GM19099 (cell line): ENCODE measurements around the gene GREB1L.

ENCODE experiments used
- POLR2A ChIP-seq: IDR thresholded peaks from 3 replicates; pipeline ENCODE4 v1.6.1; 2011; ENCODE audit warnings: low read depth; ENCODE audit not compliant: insufficient read length; ENCODE audit errors: extremely low read depth

Gene GREB1L

DNA sequence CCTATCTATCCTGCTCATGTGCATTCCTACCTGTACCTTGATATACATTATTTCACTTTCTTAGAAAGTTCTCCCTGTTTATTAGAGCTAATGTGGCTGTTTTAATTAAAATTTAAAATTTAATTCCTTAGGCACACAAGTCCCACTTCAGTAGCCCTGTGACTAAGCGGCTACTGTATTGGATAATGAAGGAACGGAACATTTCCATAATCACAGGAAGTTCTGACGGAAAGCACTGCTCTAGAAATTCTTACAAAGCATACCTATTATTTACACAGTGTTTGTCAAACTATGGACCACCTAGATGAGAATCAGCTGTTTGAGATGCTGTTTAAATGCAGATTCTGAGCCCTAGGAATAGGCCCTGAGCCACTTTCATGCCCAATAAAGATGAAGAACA lies 13.2 kb downstream of the GREB1L start:
- no peak for TF ChIP-seq POLR2A

GRCh38 chr18:21257386-21257785 lies 15.4 kb downstream of the GREB1L start:
- no peak for TF ChIP-seq POLR2A

GRCh38 chr18:21260621-21261020 lies 18.6 kb downstream of the GREB1L start:
- no peak for TF ChIP-seq POLR2A

DNA sequence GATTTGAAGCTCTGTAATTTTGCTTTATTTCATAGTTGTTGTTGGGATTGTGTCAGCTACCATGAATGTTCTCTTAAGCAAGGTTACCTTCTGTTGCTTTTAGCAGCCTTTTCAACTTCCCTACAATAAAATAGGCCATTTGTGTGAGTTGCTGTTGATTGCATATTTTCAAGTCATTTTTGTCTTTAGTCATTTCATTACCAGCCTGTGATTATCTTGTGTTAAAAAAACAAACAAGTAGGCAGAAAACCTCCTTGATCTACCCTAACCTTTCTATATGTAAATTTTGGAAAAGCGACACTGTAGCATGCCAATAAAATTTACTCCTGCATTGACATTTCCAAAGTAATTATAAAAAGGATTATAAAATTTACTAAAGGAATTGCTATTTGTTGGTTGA lies 19.3 kb downstream of the GREB1L start:
- no peak for TF ChIP-seq POLR2A

GRCh38 chr18:21262244-21262643 lies 20.2 kb downstream of the GREB1L start:
- TF ChIP-seq POLR2A, result no peak

GRCh38 chr18:21262979-21263378 lies 20.9 kb downstream of the GREB1L start:
- no peak for TF ChIP-seq POLR2A

DNA sequence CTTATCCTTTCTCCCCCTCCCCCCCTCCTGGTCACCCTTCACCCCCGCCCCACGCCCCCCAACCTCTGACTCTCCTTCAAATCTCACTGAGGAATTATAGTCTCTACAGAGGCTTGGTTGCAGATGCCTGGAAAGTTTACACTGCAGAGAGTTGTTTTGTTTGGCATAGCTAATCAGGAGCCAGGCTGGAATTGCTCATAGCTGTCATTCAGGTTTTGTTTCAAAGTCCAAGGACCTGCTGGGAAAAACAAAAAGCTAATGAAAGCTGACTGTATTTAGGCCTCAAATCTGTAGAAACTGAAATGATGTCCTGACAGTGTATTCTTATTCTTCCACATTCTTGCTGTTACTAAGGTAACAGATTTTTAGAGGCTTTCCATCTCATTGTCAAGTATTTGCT lies 22.6 kb downstream of the GREB1L start:
- TF ChIP-seq POLR2A, result no peak

GRCh38 chr18:21265971-21266673 lies 24.1 kb downstream of the GREB1L start:
- no peak for TF ChIP-seq POLR2A

GRCh38 chr18:21267400-21267799 lies 25.4 kb downstream of the GREB1L start:
- TF ChIP-seq POLR2A, result no peak

- no peak for TF ChIP-seq POLR2A
These were observed 27.3 kb downstream of the GREB1L start for GRCh38 chr18:21269349-21269748.

DNA sequence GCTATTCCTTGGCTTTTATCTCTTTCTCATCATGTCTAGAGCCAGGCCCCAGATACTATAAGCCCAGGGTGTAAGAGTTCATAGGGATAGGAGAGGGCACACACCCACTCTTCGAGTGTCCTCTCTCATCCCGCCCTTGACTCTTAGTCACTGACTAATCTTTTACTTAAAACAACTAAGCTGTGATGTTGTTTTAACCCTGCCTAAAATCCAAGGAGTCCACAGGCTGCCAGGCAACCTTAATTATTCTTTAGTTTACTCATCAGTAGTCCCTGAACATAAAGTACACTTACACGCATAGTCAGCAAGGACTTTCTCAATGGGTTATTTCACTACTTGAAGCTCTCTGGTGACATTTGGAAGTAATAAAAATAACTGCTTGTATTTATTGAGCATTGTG lies 28.4 kb downstream of the GREB1L start:
- TF ChIP-seq POLR2A, result no peak

- TF ChIP-seq POLR2A, result no peak
These were observed 30.1 kb downstream of the GREB1L start for GRCh38 chr18:21272016-21272579.

DNA sequence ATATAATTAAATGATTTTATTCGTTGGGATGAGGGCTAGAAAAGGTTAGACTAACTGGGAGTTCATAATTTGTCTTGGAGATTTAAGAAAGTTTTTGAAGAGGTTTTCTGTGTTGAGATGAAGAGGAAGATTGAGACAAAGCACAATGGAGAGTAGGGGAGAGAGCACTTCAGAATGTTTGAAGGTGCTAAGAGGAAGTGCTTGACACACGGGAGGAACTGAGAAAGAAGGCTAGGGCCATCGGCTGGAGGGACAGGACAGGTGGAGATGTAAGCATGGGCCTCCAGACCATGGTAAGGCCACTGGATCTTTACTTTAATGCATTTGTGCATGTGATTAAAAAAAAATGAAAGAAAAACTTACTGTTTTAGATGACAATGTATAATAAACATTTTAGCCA lies 31.5 kb downstream of the GREB1L start:
- TF ChIP-seq POLR2A, result no peak

DNA sequence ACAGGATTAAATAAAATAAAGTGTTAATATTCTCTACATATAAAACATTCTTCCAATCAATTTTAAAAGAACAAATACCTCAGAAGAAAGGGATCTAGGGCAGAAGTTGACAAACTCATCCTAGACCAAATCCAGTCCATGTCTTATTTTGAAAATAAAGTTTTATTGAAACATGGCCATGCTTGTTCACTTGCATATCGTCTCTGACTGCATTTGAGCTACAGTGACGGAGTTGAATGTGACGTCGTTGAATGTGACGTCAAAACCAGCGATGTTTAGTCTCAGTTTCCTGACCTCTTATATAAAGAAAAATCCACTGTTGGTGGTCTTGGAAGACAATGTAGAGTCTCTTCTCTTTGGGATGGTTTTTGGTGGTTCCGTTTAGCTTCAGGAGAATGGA lies 33.6 kb downstream of the GREB1L start:
- TF ChIP-seq POLR2A, result no peak

- TF ChIP-seq POLR2A, result no peak
These were observed 35.5 kb downstream of the GREB1L start for GRCh38 chr18:21277578-21277977.

GRCh38 chr18:21281603-21282002 lies 39.6 kb downstream of the GREB1L start:
- no peak for TF ChIP-seq POLR2A

DNA sequence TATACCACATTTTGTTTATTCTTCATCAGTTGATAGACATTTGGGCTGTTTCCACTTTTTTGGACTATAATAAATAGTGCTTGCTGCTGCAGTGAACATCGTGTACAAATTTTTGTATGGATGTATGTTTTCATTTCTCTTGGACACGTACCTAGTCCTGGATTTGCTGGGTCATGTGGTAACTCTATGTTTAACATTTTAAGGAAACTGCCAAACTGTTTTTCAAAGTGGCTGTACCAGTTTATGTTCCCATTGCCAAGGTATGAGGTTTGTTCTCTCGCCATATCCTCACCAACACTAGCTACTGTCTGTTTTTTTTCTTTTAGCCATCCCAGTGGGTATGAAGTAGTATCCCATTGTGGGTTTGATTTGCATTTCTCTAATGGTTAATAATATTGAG lies 42.5 kb downstream of the GREB1L start:
- TF ChIP-seq POLR2A, result no peak
